OCI-LY7 (cell line): ENCODE data around the gene CFAP61. TPM values are rescaled to one million over a fixed set of nuclear protein-coding genes. Genes with fewer than 3 reads are reported as not detected.
"Not testable (repeated sequence)": the region's sequence is repeated elsewhere in the genome, so short reads cannot be mapped to it uniquely, and the experiment has no call there.

ENCODE experiments used
- BruUV-seq: library from RNA; stranded (reverse); fragments of 400-500 nt; replicated peaks from 2 replicates; lab custom pipeline; 2021; lab: Mats Ljungman, UMichigan
- CTCF ChIA-PET: fragments of 300-600 bp; sonication (Branson Sonifier 250); formaldehyde crosslinking; loops from one replicate; lab custom pipeline; 2022; ENCODE audit warnings: antibody characterized with exemption; ENCODE audit not compliant: unreplicated experiment; lab: Charles Lee
- POLR2A ChIA-PET: fragments of 300-600 bp; sonication (Branson Sonifier 250); formaldehyde crosslinking; loops from one replicate; lab custom pipeline; 2022; ENCODE audit warnings: antibody characterized with exemption; lab: Charles Lee
- DNase-seq: peaks from one replicate; pipeline ENCODE4 v3.0.0-alpha.2; 2015; ENCODE audit warnings: low spot score
- H2AFZ ChIP-seq: fragments of 200-600 bp; sonication (generic), shearing (Covaris generic); 2 replicates; pipeline ENCODE4 v1.6.1; 2014; ENCODE audit warnings: mild to moderate bottlenecking, antibody characterized with exemption, low read length, moderate library complexity
- H3K27ac ChIP-seq: fragments of 200-600 bp; sonication (generic); 2 replicates; pipeline ENCODE4 v1.5.1; 2014; ENCODE audit warnings: mixed run types, low read depth, mild to moderate bottlenecking, moderate library complexity, low read length, inconsistent platforms; ENCODE audit not compliant: poor library complexity, severe bottlenecking
- H3K36me3 ChIP-seq: fragments of 200-600 bp; sonication (generic); 2 replicates; pipeline ENCODE4 v1.6.1; 2014; ENCODE audit warnings: mild to moderate bottlenecking, antibody characterized with exemption, low read length, moderate library complexity, mixed read lengths; ENCODE audit not compliant: insufficient read depth
- H3K4me1 ChIP-seq: fragments of 200-600 bp; sonication (generic); 2 replicates; pipeline ENCODE4 v1.5.1; 2014; ENCODE audit warnings: mild to moderate bottlenecking, low read length; ENCODE audit not compliant: insufficient read depth, poor library complexity, severe bottlenecking
- H3K4me2 ChIP-seq: fragments of 200-600 bp; sonication (generic); 2 replicates; pipeline ENCODE4 v1.6.1; 2014; ENCODE audit warnings: mild to moderate bottlenecking, low read length
- H3K4me3 ChIP-seq: fragments of 200-600 bp; sonication (generic); 2 replicates; pipeline ENCODE4 v1.5.1; 2014; ENCODE audit warnings: mild to moderate bottlenecking, low read depth, low read length; ENCODE audit not compliant: poor library complexity, severe bottlenecking
- H3K79me2 ChIP-seq: fragments of 200-600 bp; sonication (generic); 2 replicates; pipeline ENCODE4 v1.6.1; 2016; ENCODE audit warnings: low read depth, mild to moderate bottlenecking, low read length, moderate library complexity, mixed read lengths; ENCODE audit not compliant: insufficient read depth
- H3K9me2 ChIP-seq: fragments of 200-600 bp; sonication (generic); 2 replicates; pipeline ENCODE4 v1.6.1; 2016; ENCODE audit warnings: mild to moderate bottlenecking, low read length, mixed read lengths; ENCODE audit not compliant: insufficient read depth
- H3K9me3 ChIP-seq: fragments of 200-600 bp; sonication (generic); 2 replicates; pipeline ENCODE4 v1.6.1; 2014; ENCODE audit warnings: mild to moderate bottlenecking, mixed run types, low read length, mixed read lengths
- H4K20me1 ChIP-seq: fragments of 200-600 bp; sonication (generic); 2 replicates; pipeline ENCODE4 v1.6.1; 2014; ENCODE audit warnings: mild to moderate bottlenecking, antibody characterized with exemption, low read length, moderate library complexity, mixed read lengths; ENCODE audit not compliant: insufficient read depth
- CTCF ChIP-seq: fragments of 200-600 bp; sonication (generic); conservative IDR thresholded peaks from 2 replicates; pipeline ENCODE4 v1.5.1; 2014; ENCODE audit warnings: mild to moderate bottlenecking, antibody characterized with exemption, low read length, moderate library complexity, mixed read lengths
- EZH2phosphoT487 ChIP-seq: fragments of 200-600 bp; sonication (generic); IDR thresholded peaks from 2 replicates; pipeline ENCODE4 v1.6.1; 2018; ENCODE audit warnings: low read depth, borderline replicate concordance, mild to moderate bottlenecking, mixed run types, antibody characterized with exemption, low read length, moderate library complexity, mixed read lengths
- intact Hi-C: fragments of 100-400 bp; cut with micrococcal nuclease; formaldehyde crosslinking; loops from one replicate; pipeline ENCODE4 v1.10.0; 2022; ENCODE audit not compliant: unreplicated experiment
- total RNA-seq, 2 experiments: library from RNA; depleted of rRNA in 1 of 2; stranded (reverse); fragments of >200 nt in 1 of 2; shearing (Covaris generic) in 1 of 2; gene quantifications; 2 replicates each; pipeline ENCODE4 v1.2.3, GENCODE V29; 2014 to 2022

CFAP61 gene
- total RNA-seq, 2 experiments from 2014 or later, result 0.06 TPM; not detected in 1

GRCh38 chr20:20217621-20218020 is 165.3 kb downstream of the CFAP61 start:
- Histone ChIP-seq H4K20me1 (no peaks in the 10 kb centered on the region), H3K36me3 (no peaks in the 10 kb centered on the region), H3K27ac (no peak overlapping the region), H3K9me2 (no peaks in the 10 kb centered on the region), H3K79me2 (no peaks in the 10 kb centered on the region), H3K9me3 (no peaks in the 10 kb centered on the region), H2AFZ (no peak overlapping the region), H3K4me2 (no peak overlapping the region), H3K4me1 (no peaks in the 10 kb centered on the region), H3K4me3 (no peak overlapping the region)
- no peak for TF ChIP-seq CTCF
- no peak for TF ChIP-seq EZH2phosphoT487
- intact Hi-C loops, result no loop called here
- POLR2A ChIA-PET, result no interaction called here
- BruUV-seq, result no TSS peak
- DNase-seq, result no peak
- CTCF ChIA-PET, result no interaction called here

- CTCF ChIA-PET, H2AFZ ChIP-seq, BruUV-seq, H3K27ac ChIP-seq, POLR2A ChIA-PET, H3K4me1 ChIP-seq, H3K4me2 ChIP-seq, DNase-seq, intact Hi-C loops, H3K36me3 ChIP-seq, H3K9me3 ChIP-seq, H3K79me2 ChIP-seq, H4K20me1 ChIP-seq, H3K9me2 ChIP-seq, H3K4me3 ChIP-seq: not testable (repeated sequence)
Observed at GRCh38 chr20:20218106-20218505, 165.8 kb downstream of the CFAP61 start.

GRCh38 chr20:20219016-20219415 is 166.7 kb downstream of the CFAP61 start:
- Histone ChIP-seq H3K36me3 (no peaks in the 10 kb centered on the region), H3K4me2 (no peak overlapping the region), H3K9me2 (no peaks in the 10 kb centered on the region), H3K4me3 (no peak overlapping the region), H3K79me2 (no peaks in the 10 kb centered on the region), H3K4me1 (no peaks in the 10 kb centered on the region), H3K27ac (no peak overlapping the region), H4K20me1 (no peaks in the 10 kb centered on the region), H2AFZ (no peak overlapping the region), H3K9me3 (no peaks in the 10 kb centered on the region)
- no peak for DNase-seq
- no TSS peak for BruUV-seq
- CTCF ChIA-PET, result no interaction called here
- no peak for TF ChIP-seq CTCF
- TF ChIP-seq EZH2phosphoT487, result no peak
- POLR2A ChIA-PET, result interaction anchor here (0.8 kb wide), 1 partner anchor 17 kb away, joined by 3 read pairs; no protein-coding TSS in a partner anchor
- intact Hi-C loops, result no loop called here
